ENCODE measurements around the gene MPZL3. TPM values are rescaled to one million over a fixed set of nuclear protein-coding genes. Genes with fewer than 3 reads are reported as not detected.

MPZL3 gene
- total RNA-seq, 1 experiment from 2014 or later: 0.42 TPM

DNA sequence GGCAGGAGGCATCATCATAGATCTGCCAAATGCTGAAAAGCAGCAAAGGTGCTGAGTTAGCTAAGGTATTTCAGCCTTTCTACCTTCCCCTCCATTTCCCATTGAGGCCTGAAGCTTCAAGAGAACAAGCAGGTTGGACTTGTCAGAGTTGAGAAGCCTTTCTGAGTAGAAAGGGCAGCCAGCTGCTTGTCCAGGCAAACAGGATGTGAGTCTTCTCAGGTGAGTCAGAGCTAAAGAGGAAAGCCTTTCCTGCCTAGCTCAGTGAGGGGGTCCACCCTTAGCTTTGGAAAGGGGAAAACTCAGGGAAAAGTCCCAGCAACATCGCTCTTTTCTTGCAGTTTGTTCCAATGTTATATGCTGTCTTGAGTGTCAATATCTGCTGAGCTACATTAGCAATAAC, 25.1 kb upstream of the MPZL3 start:
- no peak overlapping the region for H3K4me3 ChIP-seq (ENCODE audit: insufficient read depth, low read depth, low read length)
- no peaks in the 10 kb centered on the region for H3K36me3 ChIP-seq (replicated peaks; ENCODE audit: control insufficient read depth, insufficient read depth, low read length)
- DNase-seq: no peak
- no peaks in the 10 kb centered on the region; the same call in 1 of the 2 replicates for H3K27me3 ChIP-seq (ENCODE audit: control insufficient read depth, insufficient read depth, low read length)

DNA sequence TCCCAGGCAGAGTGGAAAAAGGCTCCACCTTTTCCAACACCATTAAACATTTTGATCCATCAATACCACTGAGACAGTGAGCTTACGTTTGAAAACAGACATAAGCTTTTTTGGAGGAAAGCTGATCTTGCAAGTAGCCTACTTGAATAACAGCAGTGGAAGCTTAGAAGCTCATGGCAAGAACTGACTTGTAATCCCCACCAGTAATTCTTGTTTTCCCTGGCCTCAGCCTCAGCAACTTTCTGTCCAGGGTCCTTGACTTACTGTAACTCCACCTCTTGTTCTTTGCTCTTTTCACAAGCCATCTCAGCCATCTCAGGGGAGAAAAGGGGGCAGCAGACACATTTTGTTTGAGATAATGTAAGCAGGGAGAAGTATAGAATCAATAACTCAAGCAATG, 24.3 kb upstream of the MPZL3 start:
- H3K4me3 ChIP-seq (ENCODE audit: insufficient read depth, low read depth, low read length): no peak overlapping the region
- no peak for DNase-seq
- H3K27me3 ChIP-seq (ENCODE audit: control insufficient read depth, insufficient read depth, low read length): no peaks in the 10 kb centered on the region; the same call in 1 of the 2 replicates
- H3K36me3 ChIP-seq (replicated peaks; ENCODE audit: control insufficient read depth, insufficient read depth, low read length): no peaks in the 10 kb centered on the region

DNA sequence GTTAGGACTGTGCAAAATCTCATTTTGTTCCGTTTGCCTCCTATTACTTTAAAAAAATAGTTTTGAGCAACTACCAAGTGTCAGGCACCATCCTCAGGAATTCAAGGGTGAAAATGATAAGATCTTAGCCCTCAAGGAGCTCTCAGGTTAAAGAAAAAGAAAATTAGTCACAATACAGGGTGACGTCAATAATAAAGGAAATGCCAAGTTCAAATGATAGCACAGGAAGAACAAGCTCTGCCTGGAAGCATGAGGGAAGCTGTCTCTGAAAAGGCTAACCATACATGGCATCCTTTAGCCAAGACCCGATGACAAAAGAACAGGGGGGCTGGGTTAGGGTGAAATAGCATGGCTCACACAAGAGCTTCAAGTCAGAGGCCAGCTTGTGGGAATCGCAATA, 23.0 kb upstream of the MPZL3 start:
- Histone ChIP-seq H3K27me3 (ENCODE audit: control insufficient read depth, insufficient read depth, low read length) (no peaks in the 10 kb centered on the region; the same call in 1 of the 2 replicates), H3K36me3 (replicated peaks; ENCODE audit: control insufficient read depth, insufficient read depth, low read length) (no peaks in the 10 kb centered on the region), H3K4me3 (ENCODE audit: insufficient read depth, low read depth, low read length) (no peak overlapping the region)
- DNase-seq: no peak

DNA sequence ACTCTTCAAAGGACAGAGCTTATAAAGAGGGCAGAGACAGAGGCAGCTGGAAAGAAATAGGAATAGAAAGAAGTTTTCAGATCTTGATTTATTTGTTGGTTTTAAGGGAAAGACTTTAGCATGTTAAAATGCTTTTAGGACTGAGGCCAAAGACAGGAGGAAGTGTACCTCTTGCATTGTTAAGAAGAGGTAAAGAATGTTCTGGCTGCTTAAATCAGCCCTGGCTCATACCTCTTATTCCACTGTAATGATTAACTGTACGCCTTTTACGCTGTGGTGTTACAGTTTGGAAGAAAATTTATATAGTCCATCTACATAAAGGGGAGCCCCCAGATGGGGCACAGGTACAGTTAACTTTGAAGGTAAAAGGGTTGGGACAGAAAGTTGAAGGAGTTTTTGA, 22.0 kb upstream of the MPZL3 start:
- Histone ChIP-seq H3K36me3 (replicated peaks; ENCODE audit: control insufficient read depth, insufficient read depth, low read length) (no peaks in the 10 kb centered on the region), H3K4me3 (ENCODE audit: insufficient read depth, low read depth, low read length) (no peak overlapping the region), H3K27me3 (ENCODE audit: control insufficient read depth, insufficient read depth, low read length) (no peaks in the 10 kb centered on the region; the same call in 1 of the 2 replicates)
- DNase-seq: no peak

DNA sequence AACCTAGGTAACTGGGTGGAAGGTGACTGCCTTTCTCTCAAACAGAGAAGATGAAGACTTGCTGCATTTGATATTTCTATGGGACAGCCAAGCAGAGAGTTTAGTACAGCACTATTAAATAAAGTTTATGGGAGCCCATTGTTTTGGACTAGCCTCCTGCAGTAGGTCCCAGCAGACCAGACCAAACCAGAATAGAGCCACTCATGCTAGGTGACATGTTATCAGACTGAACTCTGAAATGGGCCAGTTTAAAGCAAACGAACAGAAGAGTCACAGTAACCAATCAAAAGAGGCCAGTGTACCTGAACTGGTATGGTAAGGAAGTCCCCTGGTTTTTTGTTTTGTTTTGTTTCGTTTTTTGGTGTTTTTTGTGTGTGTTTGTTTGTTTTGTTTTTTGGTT, 19.8 kb upstream of the MPZL3 start:
- H3K4me3 ChIP-seq (ENCODE audit: insufficient read depth, low read depth, low read length): no peak overlapping the region
- no peaks in the 10 kb centered on the region for H3K36me3 ChIP-seq (replicated peaks; ENCODE audit: control insufficient read depth, insufficient read depth, low read length)
- no peak for DNase-seq
- no peaks in the 10 kb centered on the region; the same call in 1 of the 2 replicates for H3K27me3 ChIP-seq (ENCODE audit: control insufficient read depth, insufficient read depth, low read length)

DNA sequence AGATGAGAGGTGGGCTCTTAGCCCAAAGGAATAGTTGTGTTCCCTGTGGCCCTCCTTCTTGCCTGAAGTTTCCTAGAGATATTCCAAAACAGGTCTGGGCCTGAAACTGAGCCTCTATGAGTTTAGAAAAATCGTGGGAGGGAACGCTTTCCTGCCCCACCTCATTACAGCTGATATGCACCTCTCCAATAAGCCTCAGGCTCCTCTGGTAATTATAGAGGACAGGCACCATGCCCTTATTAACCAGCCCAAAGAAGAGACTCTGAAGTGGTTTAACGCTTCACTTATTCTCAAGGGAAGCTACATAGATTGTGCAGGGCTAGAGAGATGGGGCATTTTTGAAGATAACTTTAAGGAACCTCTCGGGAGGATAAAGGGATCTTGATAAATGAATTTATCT, 15.3 kb upstream of the MPZL3 start:
- Histone ChIP-seq H3K36me3 (replicated peaks; ENCODE audit: control insufficient read depth, insufficient read depth, low read length) (no peaks in the 10 kb centered on the region), H3K4me3 (ENCODE audit: insufficient read depth, low read depth, low read length) (no peak overlapping the region), H3K27me3 (ENCODE audit: control insufficient read depth, insufficient read depth, low read length) (peaks cover 28% of the 10 kb centered on the region)
- DNase-seq: no peak

DNA sequence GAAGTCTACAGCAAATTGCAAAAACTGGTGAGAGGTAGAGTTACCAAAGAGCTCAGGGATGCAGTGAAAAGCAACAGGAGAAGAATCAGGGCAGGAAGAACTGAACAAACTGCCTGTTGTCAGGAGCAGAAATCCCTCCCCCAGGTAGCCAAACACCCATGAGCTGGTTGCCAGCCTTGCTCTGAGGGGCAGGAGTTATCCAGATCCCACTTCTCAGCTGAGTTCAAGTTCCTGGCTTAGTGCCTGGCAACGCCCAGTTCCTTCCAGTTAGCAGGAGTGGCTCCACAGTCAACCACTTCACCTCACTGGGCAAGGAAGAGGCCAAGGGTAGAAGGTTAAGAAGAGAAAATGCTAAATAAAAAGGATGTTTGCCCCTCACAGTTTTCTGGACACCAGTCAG, 13.8 kb upstream of the MPZL3 start:
- Histone ChIP-seq H3K36me3 (replicated peaks; ENCODE audit: control insufficient read depth, insufficient read depth, low read length) (no peaks in the 10 kb centered on the region), H3K27me3 (ENCODE audit: control insufficient read depth, insufficient read depth, low read length) (peaks cover 29% of the 10 kb centered on the region), H3K4me3 (ENCODE audit: insufficient read depth, low read depth, low read length) (no peak overlapping the region)
- DNase-seq: no peak

DNA sequence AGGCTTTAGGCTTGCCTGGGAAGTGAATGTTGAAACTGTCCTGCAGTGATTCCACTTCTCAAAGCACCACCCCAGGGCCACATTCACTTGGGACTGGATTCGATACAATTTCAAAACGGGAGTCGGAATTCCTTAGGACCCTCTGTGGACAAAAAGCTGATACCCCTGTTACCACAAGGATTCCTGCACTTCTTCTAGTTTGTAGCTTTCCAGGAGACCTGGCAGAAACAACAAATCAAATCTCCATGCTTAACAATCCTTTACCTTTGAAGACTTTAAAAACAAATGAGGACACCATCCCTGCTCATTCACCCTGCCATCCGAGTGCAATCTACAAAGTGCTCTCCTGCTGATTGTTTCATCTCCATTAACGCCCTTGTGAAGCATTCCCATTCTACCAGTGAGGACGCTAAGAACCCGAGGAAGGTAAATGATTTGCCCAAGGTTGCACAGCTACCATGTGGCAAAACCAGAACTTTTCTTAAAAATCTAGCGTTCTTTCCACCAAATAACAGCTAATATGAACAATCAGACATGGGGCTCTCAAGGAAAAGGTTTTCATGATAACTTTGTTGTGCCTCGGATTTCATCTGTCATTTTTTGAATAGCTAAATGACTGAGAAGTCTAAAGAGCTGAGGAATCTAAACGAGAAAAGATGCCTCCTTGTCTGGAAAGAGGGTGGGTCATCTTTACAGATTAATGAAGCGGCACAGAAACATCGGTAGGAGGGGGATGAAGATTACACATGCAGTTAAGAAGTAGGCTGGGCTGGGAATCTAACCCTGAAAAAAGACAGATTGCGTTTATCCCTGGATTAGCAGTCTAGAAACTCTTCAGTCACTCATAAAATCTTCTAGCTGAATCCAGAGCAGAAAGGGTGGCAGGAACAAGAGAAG, 12.7 kb upstream of the MPZL3 start:
- peak overlapping the region; percentile 26; the same call in 1 of the 2 replicates for H3K4me3 ChIP-seq (ENCODE audit: insufficient read depth, low read depth, low read length)

DNA sequence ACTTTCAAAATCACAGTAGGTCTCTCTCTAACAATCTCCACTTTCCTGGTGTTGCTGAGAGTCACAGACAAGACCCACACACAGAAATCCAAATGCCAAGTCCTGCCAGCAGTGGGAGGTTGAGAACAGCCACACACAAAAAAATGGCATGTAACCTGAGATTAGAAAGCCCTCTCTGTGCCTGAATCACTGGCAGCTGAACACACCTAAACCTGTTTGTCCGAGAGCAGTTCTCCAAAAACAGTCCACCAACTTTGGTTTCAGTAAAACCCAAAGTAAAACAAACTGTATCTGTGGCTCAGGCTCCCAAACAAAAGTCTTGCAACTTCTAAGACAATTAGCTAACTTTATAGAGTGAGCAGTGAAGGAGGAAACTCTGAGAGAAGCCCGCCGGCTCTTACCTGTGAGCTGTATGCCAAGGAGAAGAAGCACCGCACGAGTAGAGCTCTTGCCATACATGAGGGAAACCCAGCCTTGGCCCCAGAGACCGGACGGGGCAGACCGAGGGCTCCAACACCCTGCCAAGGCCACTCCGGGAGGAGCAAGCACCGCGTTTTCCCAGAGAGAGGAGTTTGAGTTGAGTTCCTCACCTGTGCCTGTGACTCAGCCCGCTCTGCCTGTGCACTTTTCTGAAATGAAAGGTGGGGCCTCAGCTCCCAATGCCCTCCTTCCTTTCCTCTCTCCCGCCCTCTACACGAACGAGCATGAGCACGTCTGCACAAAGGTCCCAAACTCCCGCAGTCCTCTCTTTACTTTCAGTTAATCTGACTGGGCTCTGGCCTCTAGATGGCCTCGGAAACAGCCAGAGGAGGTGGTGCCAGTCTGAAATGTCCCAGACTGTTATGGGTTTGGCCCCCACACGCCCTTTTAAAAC, 11.8 kb upstream of the MPZL3 start, which contains the start of gene MPZL2:
TSS of gene MPZL2 (minus strand) at position 603 of the 874 bp plus-strand sequence. CDS start at position 459, 144 bp downstream.
- H3K27me3 ChIP-seq (ENCODE audit: control insufficient read depth, insufficient read depth, low read length): peaks cover 29% of the 10 kb centered on the region
- peak; percentile 38 for DNase-seq
- H3K36me3 ChIP-seq (replicated peaks; ENCODE audit: control insufficient read depth, insufficient read depth, low read length): no peaks in the 10 kb centered on the region
- H3K4me3 ChIP-seq (ENCODE audit: insufficient read depth, low read depth, low read length): peak within 1 kb of the TSS; percentile 26; the same call in 1 of the 2 replicates

More for the DNA sequence above, 12.7 kb upstream of the MPZL3 start:
- Histone ChIP-seq H3K36me3 (replicated peaks; ENCODE audit: control insufficient read depth, insufficient read depth, low read length) (no peaks in the 10 kb centered on the region), H3K27me3 (ENCODE audit: control insufficient read depth, insufficient read depth, low read length) (peaks cover 29% of the 10 kb centered on the region)
- DNase-seq: peak; percentile 16

DNA sequence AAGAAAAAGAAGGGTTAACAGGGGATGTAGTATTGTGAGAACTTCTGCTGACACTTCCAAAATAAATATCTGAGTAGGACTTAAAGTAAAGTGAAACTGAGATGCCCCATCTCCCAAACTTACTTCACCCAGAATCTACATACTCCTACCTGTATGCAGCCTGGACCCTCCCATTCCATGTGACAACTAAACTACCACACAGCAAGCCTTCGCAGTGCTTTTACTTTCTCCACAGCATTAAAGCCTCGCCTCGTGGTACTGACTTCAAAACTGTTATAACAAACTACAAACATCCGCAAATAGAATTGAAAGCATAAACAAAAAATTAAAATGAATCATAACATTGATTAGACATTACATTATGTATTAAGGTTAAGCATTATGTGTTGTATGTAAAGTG, 10.9 kb upstream of the MPZL3 start:
- no peaks in the 10 kb centered on the region for H3K36me3 ChIP-seq (replicated peaks; ENCODE audit: control insufficient read depth, insufficient read depth, low read length)
- DNase-seq: no peak
- H3K4me3 ChIP-seq (ENCODE audit: insufficient read depth, low read depth, low read length): no peak overlapping the region
- H3K27me3 ChIP-seq (ENCODE audit: control insufficient read depth, insufficient read depth, low read length): peaks cover 29% of the 10 kb centered on the region

DNA sequence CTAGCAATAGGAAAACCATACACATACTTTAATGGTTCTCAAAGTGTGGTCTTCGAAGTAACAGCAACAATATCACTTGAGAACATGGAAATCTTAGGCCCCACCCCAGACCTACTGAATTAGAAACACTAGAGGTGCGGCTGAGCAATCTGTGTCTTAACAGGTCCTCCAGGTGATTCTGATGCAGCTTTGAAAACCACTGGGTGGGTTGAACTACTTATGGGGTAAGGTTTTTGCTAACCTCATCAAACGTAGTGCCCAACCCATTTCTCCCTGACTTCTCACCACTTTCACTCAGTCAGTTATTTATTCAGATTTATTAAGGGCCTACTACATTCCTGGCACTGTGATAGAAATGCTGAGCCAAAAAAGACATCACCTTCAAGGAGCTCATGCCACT, 8.2 kb upstream of the MPZL3 start:
- no peaks in the 10 kb centered on the region for H3K36me3 ChIP-seq (replicated peaks; ENCODE audit: control insufficient read depth, insufficient read depth, low read length)
- peaks cover 25% of the 10 kb centered on the region for H3K27me3 ChIP-seq (ENCODE audit: control insufficient read depth, insufficient read depth, low read length)
- no peak for DNase-seq
- no peak overlapping the region for H3K4me3 ChIP-seq (ENCODE audit: insufficient read depth, low read depth, low read length)

DNA sequence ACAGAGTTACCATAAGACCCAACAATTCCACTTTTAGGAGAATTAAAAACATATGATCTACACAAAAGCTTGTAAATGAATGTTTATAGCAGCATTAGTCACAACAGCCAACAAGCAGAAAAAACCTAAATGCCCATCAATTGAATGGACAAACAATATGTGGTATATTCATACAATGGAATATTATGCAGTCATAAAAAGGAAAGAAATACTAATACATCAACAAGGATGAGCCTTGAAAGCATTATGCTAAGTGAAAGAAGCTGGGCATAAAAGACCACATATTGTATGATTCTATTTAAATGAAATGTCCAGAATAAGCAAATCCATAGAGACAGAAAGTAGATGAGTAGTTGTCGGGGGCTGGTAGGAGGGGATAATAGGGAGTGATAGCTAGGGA, 7.0 kb upstream of the MPZL3 start:
- Histone ChIP-seq H3K36me3 (replicated peaks; ENCODE audit: control insufficient read depth, insufficient read depth, low read length) (no peaks in the 10 kb centered on the region), H3K27me3 (ENCODE audit: control insufficient read depth, insufficient read depth, low read length) (peaks cover 15% of the 10 kb centered on the region)

DNA sequence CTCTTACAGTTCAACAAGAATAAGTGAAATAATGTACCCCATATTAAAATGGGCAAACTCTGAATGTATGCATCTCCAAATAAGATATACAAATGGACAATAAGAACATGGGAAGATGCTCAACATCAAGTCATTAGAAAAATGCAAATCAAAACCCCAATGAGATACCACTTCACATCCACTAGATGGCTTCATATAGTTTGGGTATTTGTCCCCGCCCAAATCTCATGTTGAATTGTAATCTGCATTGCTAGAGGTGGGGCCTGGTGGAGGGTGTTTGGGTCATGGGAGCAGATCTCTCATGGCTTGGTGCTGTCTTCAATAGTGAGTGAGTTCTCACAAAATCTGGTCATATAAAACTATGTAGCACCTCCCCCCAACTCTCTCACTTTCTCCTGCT, 6.2 kb upstream of the MPZL3 start:
- Histone ChIP-seq H3K4me3 (ENCODE audit: insufficient read depth, low read depth, low read length) (no peak overlapping the region), H3K36me3 (replicated peaks; ENCODE audit: control insufficient read depth, insufficient read depth, low read length) (no peaks in the 10 kb centered on the region), H3K27me3 (ENCODE audit: control insufficient read depth, insufficient read depth, low read length) (peaks cover 8% of the 10 kb centered on the region)
- no peak for DNase-seq

More for the DNA sequence above, 7.0 kb upstream of the MPZL3 start:
- DNase-seq: no peak
- no peak overlapping the region for H3K4me3 ChIP-seq (ENCODE audit: insufficient read depth, low read depth, low read length)

DNA sequence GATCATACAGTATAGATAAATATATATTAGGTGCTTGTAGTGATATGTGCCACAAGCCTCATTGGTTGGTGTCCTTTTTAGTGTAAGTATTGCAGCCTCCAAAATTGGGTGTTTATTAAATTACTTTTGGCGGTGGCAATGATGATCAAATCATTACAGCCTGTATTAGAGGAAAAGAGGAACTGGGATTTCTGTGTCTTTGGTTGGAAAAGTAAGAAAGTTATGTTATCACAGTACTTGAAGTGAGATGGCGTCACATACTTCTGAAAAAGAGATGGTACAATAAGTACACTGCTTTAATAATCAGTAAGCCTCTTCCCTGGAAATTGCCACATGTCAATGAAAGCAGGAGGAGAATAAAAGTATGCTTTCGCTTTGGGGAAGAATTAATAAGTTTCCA, 523 bp upstream of the MPZL3 start:
- peak overlapping the region; percentile 49; the same call in 1 of the 2 replicates for H3K4me3 ChIP-seq (ENCODE audit: insufficient read depth, low read depth, low read length)
- no peak for DNase-seq
- H3K36me3 ChIP-seq (replicated peaks; ENCODE audit: control insufficient read depth, insufficient read depth, low read length): no peaks in the 10 kb centered on the region
- H3K27me3 ChIP-seq (ENCODE audit: control insufficient read depth, insufficient read depth, low read length): peaks cover 3% of the 10 kb centered on the region; the same call in 1 of the 2 replicates
